Erythroblast (primary cell): Measurements from ENCODE around the gene C17orf113.

Experiments used
- GATA1 ChIP-seq: IDR thresholded peaks from 2 replicates; pipeline ENCODE4 v1.6.1; 2011; ENCODE audit warnings: low read depth, mild to moderate bottlenecking, control low read depth, low read length, moderate library complexity
- POLR2A ChIP-seq: IDR thresholded peaks from 2 replicates; pipeline ENCODE4 v1.6.1; 2011; ENCODE audit warnings: mild to moderate bottlenecking, low read length

GRCh38 chr17:42058063-42058462 is 7.7 kb upstream of the C17orf113 start:
- TF ChIP-seq POLR2A, result no peak
- no peak for TF ChIP-seq GATA1
